ENCODE measurements around the gene PRTN3.

- TF ChIP-seq POLR2A (IDR thresholded peaks at IDR 0.05): no peak
- TF ChIP-seq, protein P1, sequence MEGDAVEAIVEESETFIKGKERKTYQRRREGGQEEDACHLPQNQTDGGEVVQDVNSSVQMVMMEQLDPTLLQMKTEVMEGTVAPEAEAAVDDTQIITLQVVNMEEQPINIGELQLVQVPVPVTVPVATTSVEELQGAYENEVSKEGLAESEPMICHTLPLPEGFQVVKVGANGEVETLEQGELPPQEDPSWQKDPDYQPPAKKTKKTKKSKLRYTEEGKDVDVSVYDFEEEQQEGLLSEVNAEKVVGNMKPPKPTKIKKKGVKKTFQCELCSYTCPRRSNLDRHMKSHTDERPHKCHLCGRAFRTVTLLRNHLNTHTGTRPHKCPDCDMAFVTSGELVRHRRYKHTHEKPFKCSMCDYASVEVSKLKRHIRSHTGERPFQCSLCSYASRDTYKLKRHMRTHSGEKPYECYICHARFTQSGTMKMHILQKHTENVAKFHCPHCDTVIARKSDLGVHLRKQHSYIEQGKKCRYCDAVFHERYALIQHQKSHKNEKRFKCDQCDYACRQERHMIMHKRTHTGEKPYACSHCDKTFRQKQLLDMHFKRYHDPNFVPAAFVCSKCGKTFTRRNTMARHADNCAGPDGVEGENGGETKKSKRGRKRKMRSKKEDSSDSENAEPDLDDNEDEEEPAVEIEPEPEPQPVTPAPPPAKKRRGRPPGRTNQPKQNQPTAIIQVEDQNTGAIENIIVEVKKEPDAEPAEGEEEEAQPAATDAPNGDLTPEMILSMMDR (IDR thresholded peaks at IDR 0.05): no peak
Observed at GRCh38 chr19:885536-886224, 44.9 kb downstream of the PRTN3 start.
